CD4-positive, CD25-positive, alpha-beta regulatory T cell (primary cell): ENCODE data around the gene BICC1. TPM values are rescaled to one million over a fixed set of nuclear protein-coding genes. Genes with fewer than 3 reads are reported as not detected.

Experiments used
- ATAC-seq, 2 donors: fragments of 150-1000 bp; cut with Tn5 transposase; one replicate each; pipeline ENCODE4 v1.10.0; 2021; ENCODE audit warnings: low read depth in 2 of 2, moderate number of reproducible peaks in 2 of 2, moderate library complexity in 1 of 2
- DNase-seq, 3 donors: peaks; one replicate each; pipeline versions ENCODE4 v3.0.0 to v3.0.0-alpha.2; 2012 to 2022; ENCODE audit warnings: mixed read lengths in 1 of 3
- H3K27ac ChIP-seq: one replicate; pipeline ENCODE4 v1.7.0; 2013; ENCODE audit warnings: mild to moderate bottlenecking, low read length; ENCODE audit not compliant: insufficient read depth, poor library complexity, severe bottlenecking
- H3K27me3 ChIP-seq: one replicate; pipeline ENCODE4 v1.7.0; 2013; ENCODE audit warnings: low read length; ENCODE audit not compliant: control insufficient read depth, insufficient read depth
- H3K36me3 ChIP-seq: one replicate; pipeline ENCODE4 v1.7.0; 2013; ENCODE audit warnings: mild to moderate bottlenecking, low read length, moderate library complexity; ENCODE audit not compliant: control insufficient read depth, insufficient read depth
- H3K4me1 ChIP-seq: 2 replicates; pipeline ENCODE4 v1.7.0; 2013; ENCODE audit warnings: mild to moderate bottlenecking, low read length; ENCODE audit not compliant: insufficient read depth, control insufficient read depth, poor library complexity, severe bottlenecking
- H3K4me3 ChIP-seq: one replicate; pipeline ENCODE4 v1.7.0; 2013; ENCODE audit warnings: low read depth, mild to moderate bottlenecking, low read length, moderate library complexity
- H3K9me3 ChIP-seq, 2 experiments: 1 replicate in 1 of 2; 2 replicates in 1 of 2; pipeline ENCODE4 v1.7.0; 2013; ENCODE audit warnings: low read length in 2 of 2, mild to moderate bottlenecking in 1 of 2, moderate library complexity in 1 of 2; ENCODE audit not compliant: control insufficient read depth in 2 of 2
- H3K27ac Mint-ChIP-seq, 3 donors: one replicate each; pipeline ENCODE4 v1.8.0; 2020 to 2022; ENCODE audit warnings: mild to moderate bottlenecking in 3 of 3, mixed read lengths in 3 of 3, moderate library complexity in 2 of 3
- H3K27me3 Mint-ChIP-seq: one replicate; pipeline ENCODE4 v1.8.0; 2022; ENCODE audit warnings: mild to moderate bottlenecking, mixed read lengths
- H3K36me3 Mint-ChIP-seq: one replicate; pipeline ENCODE4 v1.8.0; 2020; ENCODE audit warnings: mixed read lengths
- H3K4me1 Mint-ChIP-seq, 4 donors: one replicate each; pipeline ENCODE4 v1.8.0; 2020 to 2022; ENCODE audit warnings: mixed read lengths in 4 of 4, mild to moderate bottlenecking in 1 of 4
- H3K4me3 Mint-ChIP-seq, 4 donors: one replicate each; pipeline ENCODE4 v1.8.0; 2020 to 2022; ENCODE audit warnings: mild to moderate bottlenecking in 4 of 4, mixed read lengths in 4 of 4, moderate library complexity in 3 of 4
- H3K9me3 Mint-ChIP-seq, 7 donors: one replicate each; pipeline ENCODE4 v1.8.0; 2020 to 2022; ENCODE audit warnings: mixed read lengths in 7 of 7, mild to moderate bottlenecking in 3 of 7, moderate library complexity in 2 of 7
- polyA plus RNA-seq, 4 donors: library from polyadenylated mRNA; unstranded; fragments of 300-500 nt; fragmentation: Illumina TruSeq; gene quantifications; one replicate each; pipeline ENCODE4 v1.2.3, GENCODE V29; 2021
- total RNA-seq: library from RNA; stranded (reverse); gene quantifications from one replicate; pipeline ENCODE4 v1.2.3, GENCODE V29; 2022

The BICC1 gene
- total and polyA plus RNA-seq, 5 donors from 2014 or later: 0.20 TPM; not detected in 4

DNA sequence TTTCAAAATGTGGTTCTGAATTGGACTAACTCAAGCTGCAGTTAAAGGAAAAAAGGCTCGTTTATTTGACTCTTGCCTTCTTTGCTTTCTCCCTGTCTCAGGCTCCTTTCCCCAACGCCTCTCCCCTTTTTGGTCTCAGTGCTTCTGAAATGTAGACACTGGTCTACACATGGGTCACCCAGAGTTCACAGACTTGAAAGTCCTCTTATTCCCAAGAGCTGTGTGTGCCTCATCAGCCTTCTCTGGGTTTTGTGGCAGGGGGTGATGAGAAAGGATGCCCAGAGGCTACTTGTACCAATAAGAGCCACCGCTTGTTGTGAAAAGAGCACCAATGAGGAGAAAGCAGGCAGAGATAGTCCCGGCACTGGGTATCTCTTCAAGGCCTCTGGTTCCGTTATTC is 125.7 kb downstream of the BICC1 start:
- no peaks in the 10 kb centered on the region for H3K4me1 ChIP-seq
- no peak overlapping the region for H3K27ac Mint-ChIP-seq
- ATAC-seq: no peak

DNA sequence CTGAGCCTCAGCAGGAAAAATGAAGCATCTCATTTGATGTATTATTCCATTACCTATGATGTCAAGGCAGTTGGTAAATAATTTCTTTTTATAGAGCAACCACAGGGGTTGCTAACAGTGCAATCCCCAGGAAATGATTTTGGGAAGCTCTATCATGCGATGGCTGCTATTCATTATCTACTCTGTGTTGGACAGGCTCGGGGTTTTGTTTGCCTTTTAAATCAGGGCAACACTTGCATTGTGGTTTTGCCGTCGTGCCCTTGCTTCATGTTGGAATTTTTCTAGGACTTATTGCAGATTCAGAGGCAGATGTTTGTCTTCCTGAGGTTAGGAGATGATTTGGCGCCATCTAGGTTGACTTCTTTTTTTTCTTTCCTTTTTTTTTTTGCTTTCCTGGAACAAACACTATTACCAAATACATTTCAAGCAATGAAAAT is 128.4 kb downstream of the BICC1 start:
- no peaks in the 10 kb centered on the region for H3K4me1 Mint-ChIP-seq
- no peaks in the 10 kb centered on the region for H3K27me3 ChIP-seq
- H3K4me3 Mint-ChIP-seq: no peak overlapping the region
- no peak overlapping the region for H3K4me3 ChIP-seq
- H3K36me3 Mint-ChIP-seq: no peaks in the 10 kb centered on the region
- no peak overlapping the region for H3K27ac ChIP-seq
- no peak for DNase-seq
- ATAC-seq: no peak
- no peaks in the 10 kb centered on the region for H3K4me1 ChIP-seq
- peaks cover 0 to 2% (median 0%) of the 10 kb centered on the region in 7 donors for H3K9me3 Mint-ChIP-seq
- no peak overlapping the region for H3K27ac Mint-ChIP-seq
- no peaks in the 10 kb centered on the region for H3K36me3 ChIP-seq
- H3K9me3 ChIP-seq: no peaks in the 10 kb centered on the region
- no peaks in the 10 kb centered on the region for H3K27me3 Mint-ChIP-seq

More for the DNA sequence above, 125.7 kb downstream of the BICC1 start:
- Mint-ChIP-seq H3K4me3 (no peak overlapping the region), H3K9me3 (peaks cover 0 to 5% (median 0%) of the 10 kb centered on the region in 7 donors), H3K4me1 (no peaks in the 10 kb centered on the region), H3K36me3 (no peaks in the 10 kb centered on the region), H3K27me3 (no peaks in the 10 kb centered on the region)
- Histone ChIP-seq H3K36me3 (no peaks in the 10 kb centered on the region), H3K4me3 (no peak overlapping the region), H3K9me3 (no peaks in the 10 kb centered on the region), H3K27me3 (no peaks in the 10 kb centered on the region), H3K27ac (no peak overlapping the region)
- no peak for DNase-seq

DNA sequence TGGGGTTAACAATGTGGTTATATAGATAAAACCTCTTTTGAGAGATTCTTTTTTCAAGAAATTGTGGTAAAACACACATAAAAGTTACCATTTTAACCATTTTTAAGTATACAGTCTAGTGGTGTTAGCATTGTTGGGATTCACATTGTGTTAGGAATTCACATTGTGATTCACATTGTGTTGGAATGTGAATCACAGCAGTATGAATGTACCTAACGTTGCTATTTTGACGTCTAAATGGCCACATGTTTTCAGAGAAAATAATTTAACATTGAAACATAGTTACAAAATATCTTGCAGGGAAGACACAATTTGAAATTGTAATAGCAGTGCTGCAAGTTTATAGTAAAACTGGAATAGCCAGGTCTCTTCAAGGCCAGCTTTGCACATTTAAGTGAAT is 129.0 kb downstream of the BICC1 start:
- no peaks in the 10 kb centered on the region for H3K27me3 ChIP-seq
- H3K4me3 ChIP-seq: no peak overlapping the region
- no peaks in the 10 kb centered on the region for H3K4me1 ChIP-seq
- Mint-ChIP-seq H3K27me3 (no peaks in the 10 kb centered on the region), H3K4me3 (no peak overlapping the region), H3K36me3 (no peaks in the 10 kb centered on the region), H3K4me1 (no peaks in the 10 kb centered on the region), H3K9me3 (peaks cover 0 to 2% (median 0%) of the 10 kb centered on the region in 7 donors), H3K27ac (no peak overlapping the region)
- no peaks in the 10 kb centered on the region for H3K9me3 ChIP-seq
- H3K36me3 ChIP-seq: no peaks in the 10 kb centered on the region
- DNase-seq: no peak
- no peak overlapping the region for H3K27ac ChIP-seq
- no peak for ATAC-seq

DNA sequence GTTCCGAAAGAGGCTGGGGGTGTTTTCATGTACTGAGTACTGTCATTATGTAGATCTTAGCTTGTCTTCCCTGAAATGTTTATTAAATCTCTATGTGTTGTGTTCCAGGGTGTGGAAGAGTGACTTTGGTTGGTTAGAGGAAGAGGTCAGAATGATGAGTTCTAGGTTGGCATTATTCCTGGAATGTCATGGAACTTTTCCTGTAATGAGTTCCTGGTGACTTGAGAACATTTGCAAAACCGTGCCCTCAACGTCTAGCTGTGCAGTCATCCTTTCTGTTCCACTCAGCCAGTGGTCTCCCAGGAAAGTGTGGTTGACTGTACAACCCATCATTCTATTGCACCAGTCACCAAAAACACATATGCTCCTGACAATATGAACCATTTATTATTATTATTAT is 129.6 kb downstream of the BICC1 start:
- Mint-ChIP-seq H3K27ac (no peak overlapping the region), H3K27me3 (no peaks in the 10 kb centered on the region), H3K4me1 (no peaks in the 10 kb centered on the region), H3K36me3 (no peaks in the 10 kb centered on the region), H3K4me3 (no peak overlapping the region), H3K9me3 (peaks cover 0 to 2% (median 0%) of the 10 kb centered on the region in 7 donors)
- Histone ChIP-seq H3K27me3 (no peaks in the 10 kb centered on the region), H3K9me3 (no peaks in the 10 kb centered on the region), H3K27ac (no peak overlapping the region), H3K36me3 (no peaks in the 10 kb centered on the region), H3K4me1 (no peaks in the 10 kb centered on the region), H3K4me3 (no peak overlapping the region)
- DNase-seq (no peak), ATAC-seq (no peak)

DNA sequence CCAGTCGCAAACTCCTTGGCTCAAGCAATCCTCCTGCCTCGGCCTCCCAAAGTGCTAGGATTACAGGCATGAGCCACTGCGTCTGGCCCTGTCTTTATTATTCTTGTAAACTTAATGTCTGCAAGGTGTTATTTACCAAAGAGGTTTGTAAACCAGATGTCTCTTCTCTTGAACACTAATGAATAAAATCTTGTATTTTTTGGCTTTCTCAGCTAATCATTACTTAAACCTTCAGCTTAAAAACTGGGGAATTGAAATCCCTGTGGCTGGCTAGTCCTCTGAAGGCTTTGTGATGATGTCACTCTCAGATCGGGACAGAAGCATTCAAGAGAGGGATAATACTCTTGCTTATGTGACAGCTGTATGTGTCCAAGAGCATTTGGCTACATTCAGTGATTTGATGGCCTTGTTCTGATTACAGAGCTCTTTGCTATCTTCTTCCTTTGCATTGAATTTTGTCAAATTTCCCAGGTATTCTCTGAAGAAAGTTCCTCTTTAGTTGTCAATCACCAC is 130.3 kb downstream of the BICC1 start:
- Histone ChIP-seq H3K27me3 (no peaks in the 10 kb centered on the region), H3K9me3 (no peaks in the 10 kb centered on the region), H3K4me1 (no peaks in the 10 kb centered on the region), H3K27ac (no peak overlapping the region), H3K36me3 (no peaks in the 10 kb centered on the region), H3K4me3 (no peak overlapping the region)
- H3K27me3 Mint-ChIP-seq: no peaks in the 10 kb centered on the region
- no peaks in the 10 kb centered on the region for H3K36me3 Mint-ChIP-seq
- no peaks in the 10 kb centered on the region for H3K4me1 Mint-ChIP-seq
- no peak for ATAC-seq
- no peak for DNase-seq
- peaks cover 0 to 2% (median 0%) of the 10 kb centered on the region in 7 donors for H3K9me3 Mint-ChIP-seq
- no peak overlapping the region for H3K27ac Mint-ChIP-seq
- no peak overlapping the region for H3K4me3 Mint-ChIP-seq

DNA sequence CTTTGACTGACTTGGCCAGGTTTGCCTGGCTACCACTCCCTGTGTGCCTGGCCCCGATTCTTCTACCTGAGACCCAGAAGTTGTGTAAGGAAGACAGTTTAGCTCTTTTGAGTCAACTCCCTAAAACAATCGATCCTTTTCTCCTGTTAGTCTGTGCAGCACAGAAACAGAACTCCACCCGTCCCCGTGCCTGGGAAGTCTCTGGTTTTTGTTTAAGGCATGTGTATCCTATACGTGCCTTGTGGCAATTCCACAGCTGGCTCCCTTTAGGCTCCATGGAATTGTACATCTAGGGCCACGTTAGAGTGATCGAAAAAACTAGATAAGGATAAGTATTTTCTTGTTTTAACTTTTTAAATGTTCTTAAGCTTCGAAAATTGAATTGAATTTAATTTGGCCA is 131.6 kb downstream of the BICC1 start:
- Mint-ChIP-seq H3K27ac (no peak overlapping the region), H3K4me1 (no peaks in the 10 kb centered on the region), H3K27me3 (no peaks in the 10 kb centered on the region), H3K4me3 (no peak overlapping the region), H3K36me3 (no peaks in the 10 kb centered on the region), H3K9me3 (peaks cover 0 to 2% (median 0%) of the 10 kb centered on the region in 7 donors)
- Histone ChIP-seq H3K36me3 (no peaks in the 10 kb centered on the region), H3K4me1 (no peaks in the 10 kb centered on the region), H3K27me3 (no peaks in the 10 kb centered on the region), H3K27ac (no peak overlapping the region), H3K9me3 (no peaks in the 10 kb centered on the region), H3K4me3 (no peak overlapping the region)
- no peak for ATAC-seq
- no peak for DNase-seq

DNA sequence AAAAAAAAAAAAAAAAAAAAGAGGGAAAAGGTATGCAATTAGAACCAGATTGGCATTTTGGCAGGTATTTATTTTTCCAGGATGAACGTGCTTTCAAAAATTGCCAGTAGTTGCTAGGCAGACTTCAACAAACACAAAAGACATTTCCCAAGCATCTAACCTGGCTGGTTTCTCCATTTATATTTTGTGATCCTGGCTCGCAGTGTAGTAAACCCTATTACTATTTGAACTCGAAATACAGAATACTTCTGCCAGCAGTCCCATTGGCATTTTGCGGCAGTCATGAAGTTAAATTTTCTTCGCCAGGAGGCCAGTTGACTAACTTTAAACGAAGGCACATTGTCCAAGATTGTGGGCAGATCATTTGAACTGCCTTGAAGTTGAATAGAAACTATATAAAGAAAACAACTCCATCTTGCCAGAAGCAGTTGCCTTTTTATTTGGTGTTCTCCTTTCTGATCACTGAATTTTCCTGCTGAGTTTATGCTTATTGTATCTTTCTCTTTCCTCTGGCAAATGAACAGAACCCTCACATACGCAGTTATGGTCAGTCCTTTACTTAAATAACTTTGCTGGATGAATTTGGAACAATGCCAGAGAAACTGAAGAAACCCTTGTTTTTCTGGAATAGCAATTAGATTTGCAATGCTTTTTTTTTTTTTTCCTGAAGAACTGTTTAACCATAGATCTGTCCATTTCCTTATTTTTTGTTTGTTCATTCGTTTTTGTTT is 132.9 kb downstream of the BICC1 start:
- H3K27me3 ChIP-seq: no peaks in the 10 kb centered on the region
- no peaks in the 10 kb centered on the region for H3K36me3 ChIP-seq
- Mint-ChIP-seq H3K27ac (no peak overlapping the region), H3K4me3 (no peak overlapping the region), H3K9me3 (peaks cover 0 to 2% (median 0%) of the 10 kb centered on the region in 7 donors), H3K4me1 (no peaks in the 10 kb centered on the region), H3K27me3 (no peaks in the 10 kb centered on the region), H3K36me3 (no peaks in the 10 kb centered on the region)
- H3K4me1 ChIP-seq: no peaks in the 10 kb centered on the region
- H3K27ac ChIP-seq: no peak overlapping the region
- no peak overlapping the region for H3K4me3 ChIP-seq
- H3K9me3 ChIP-seq: no peaks in the 10 kb centered on the region
- DNase-seq: no peak
- ATAC-seq: no peak
